GM12892 (cell line): Measurements from ENCODE around the gene SEC23IP.

Source experiments
- POLR2A ChIP-seq: IDR thresholded peaks from 2 replicates; pipeline ENCODE4 v1.6.1; 2011; ENCODE audit warnings: low read depth, low read length, control low read depth
- POLR2AphosphoS5 ChIP-seq: IDR thresholded peaks from 2 replicates; pipeline ENCODE4 v1.6.1; 2011; ENCODE audit warnings: low read depth, low read length, control low read depth

DNA sequence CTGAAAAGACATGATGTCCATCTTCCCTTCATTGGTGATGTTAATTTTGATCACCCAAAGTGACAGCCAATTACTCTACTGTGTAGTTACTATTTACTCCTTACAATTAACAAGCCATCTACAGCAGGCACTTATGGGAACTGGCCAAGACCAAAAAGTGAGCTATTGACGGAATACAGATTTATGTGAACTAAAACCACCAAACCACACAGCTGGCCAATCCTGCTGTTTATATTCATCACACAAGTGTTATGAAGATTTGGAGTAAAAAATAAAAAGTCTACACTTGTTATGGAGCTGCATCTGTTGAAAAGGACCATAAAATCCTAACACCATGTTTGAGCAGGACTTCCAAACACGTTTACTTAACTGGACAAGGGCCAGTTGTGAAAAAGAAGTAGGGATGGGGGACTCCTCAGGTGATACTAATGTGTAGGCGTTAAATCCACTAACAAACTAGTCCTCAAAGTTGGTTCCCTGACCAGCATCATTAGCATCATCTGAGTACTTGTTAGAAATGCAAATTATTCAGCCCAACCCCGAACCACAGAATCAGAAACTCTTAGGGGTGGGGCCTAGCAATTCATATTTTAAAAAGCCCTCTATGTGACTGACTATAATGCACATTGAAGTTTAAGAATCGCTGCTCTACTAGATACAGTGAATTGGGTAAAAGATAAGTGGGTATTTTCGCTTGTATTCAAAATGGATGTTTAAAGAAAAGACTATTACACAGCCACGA, 31.5 kb upstream of the SEC23IP start:
- TF ChIP-seq POLR2AphosphoS5, result no peak
- no peak for TF ChIP-seq POLR2A
